Activated CD8-positive, alpha-beta T cell treated with anti-CD3 and anti-CD28 coated beads for 36 hours (primary cell): ENCODE results near the gene HPCAL4. TPM values are rescaled to one million over a fixed set of nuclear protein-coding genes. Genes with fewer than 3 reads are reported as not detected.

Experiments used
- ATAC-seq: fragments of 200-7000 bp; cut with Tn5 transposase; one replicate; pipeline ENCODE4 v1.10.0; 2021; ENCODE audit warnings: mild to moderate bottlenecking, moderate library complexity
- CTCF ChIA-PET: fragments of 350-600 bp; sonication (Branson Sonifier 250); formaldehyde crosslinking; loops from one replicate; lab custom pipeline; 2021; ENCODE audit warnings: antibody characterized with exemption; lab: Charles Lee
- POLR2A ChIA-PET: fragments of 350-600 bp; sonication (Branson Sonifier 250); formaldehyde crosslinking; loops from one replicate; lab custom pipeline; 2021; ENCODE audit warnings: antibody characterized with exemption; lab: Charles Lee
- DNase-seq: peaks from one replicate; pipeline ENCODE4 v3.0.0-alpha.2; 2020
- H3K27ac Mint-ChIP-seq: one replicate; pipeline ENCODE4 v1.8.0; 2021; ENCODE audit warnings: mild to moderate bottlenecking, mixed read lengths
- H3K27me3 Mint-ChIP-seq: one replicate; pipeline ENCODE4 v1.8.0; 2021; ENCODE audit warnings: mixed read lengths
- H3K36me3 Mint-ChIP-seq: one replicate; pipeline ENCODE4 v1.8.0; 2021; ENCODE audit warnings: low read depth, mixed read lengths
- H3K4me1 Mint-ChIP-seq: one replicate; pipeline ENCODE4 v1.8.0; 2021; ENCODE audit warnings: low read depth, mixed read lengths
- H3K4me3 Mint-ChIP-seq: one replicate; pipeline ENCODE4 v1.8.0; 2021; ENCODE audit warnings: mild to moderate bottlenecking, moderate library complexity, mixed read lengths
- H3K9me3 Mint-ChIP-seq: one replicate; pipeline ENCODE4 v1.8.0; 2021; ENCODE audit warnings: mixed read lengths
- CTCF ChIP-seq: fragments of 200-600 bp; IDR thresholded peaks from one replicate; pipeline ENCODE4 v1.8.0; 2022; ENCODE audit warnings: antibody characterized with exemption, mild to moderate bottlenecking
- intact Hi-C: fragments of 100-400 bp; cut with micrococcal nuclease; formaldehyde crosslinking; loops from one replicate; pipeline ENCODE4 v1.10.0; 2022
- total RNA-seq, 2 experiments: library from RNA; stranded (reverse); gene quantifications; one replicate each; pipeline ENCODE4 v1.2.3, GENCODE V29; 2021

Gene HPCAL4
- total RNA-seq, 2 experiments from 2014 or later: 2.8 to 3.0 TPM

DNA sequence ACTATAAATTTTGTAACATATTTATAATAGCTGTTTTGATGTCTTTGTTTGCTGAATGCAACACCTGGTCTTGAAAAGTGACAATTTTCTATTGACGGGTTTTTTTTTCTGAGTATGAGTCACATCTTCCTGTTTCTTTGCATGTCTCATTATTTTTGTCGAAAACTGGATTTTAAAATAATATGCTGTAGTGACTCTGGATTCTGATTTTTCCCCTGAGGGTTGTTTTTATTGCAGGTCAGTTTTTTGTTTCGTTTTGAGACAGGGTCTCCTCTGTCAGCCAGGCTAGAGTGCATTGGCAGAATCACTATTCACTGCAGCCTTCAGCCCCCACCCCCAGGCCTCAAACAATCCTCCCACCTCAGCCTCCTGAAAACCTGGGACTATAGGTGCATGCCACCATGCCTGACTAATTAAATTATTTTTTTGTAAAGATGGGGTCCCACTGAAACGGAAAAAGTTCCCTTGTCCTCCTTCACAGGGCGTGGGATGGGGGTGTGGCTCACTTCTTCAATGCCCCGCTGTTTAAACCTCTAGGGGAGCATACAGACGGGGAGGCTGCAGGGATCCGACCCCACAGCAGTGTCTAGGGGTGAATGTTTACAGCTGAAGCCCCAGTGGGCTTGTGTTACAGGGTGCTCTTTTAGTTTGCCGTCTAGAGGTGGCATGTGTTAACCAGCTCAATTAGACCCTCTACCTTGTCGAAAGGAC lies 36.1 kb upstream of the HPCAL4 start:
- no peak for DNase-seq
- intact Hi-C loops: no loop called here
- ATAC-seq: peak; percentile 20
- Mint-ChIP-seq H3K9me3 (no peaks in the 10 kb centered on the region), H3K4me1 (peaks cover 9% of the 10 kb centered on the region), H3K27ac (no peak overlapping the region), H3K27me3 (peaks cover 54% of the 10 kb centered on the region), H3K4me3 (no peak overlapping the region), H3K36me3 (no peaks in the 10 kb centered on the region)
- ChIA-PET POLR2A (no interaction called here), CTCF (interaction anchor here (1.0 to 1.5 kb wide), 3 partner anchors 13 to 121 kb away, joined by 3 to 6 read pairs (median 3); no protein-coding TSS in a partner anchor)
- TF ChIP-seq CTCF: no peak

DNA sequence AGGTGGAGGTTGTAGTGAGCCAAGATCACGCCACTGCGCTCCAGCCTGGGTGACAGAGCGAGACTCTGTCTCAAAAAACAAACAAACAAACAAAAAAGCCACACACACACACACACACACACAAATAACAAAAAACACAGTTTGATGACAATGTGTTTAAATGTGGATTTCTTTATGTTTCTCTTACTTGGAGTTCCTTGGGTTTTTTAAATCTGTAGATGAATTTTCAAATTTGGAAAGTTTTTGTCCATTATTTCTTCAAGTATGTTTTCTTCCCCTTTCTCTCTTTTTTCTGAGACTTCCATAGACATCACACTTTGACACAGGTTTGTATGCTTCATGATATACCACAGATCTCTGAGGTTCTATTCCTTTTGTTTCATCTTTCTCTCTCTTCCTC lies 35.4 kb upstream of the HPCAL4 start:
- Mint-ChIP-seq H3K36me3 (no peaks in the 10 kb centered on the region), H3K9me3 (no peaks in the 10 kb centered on the region), H3K4me3 (no peak overlapping the region), H3K27ac (no peak overlapping the region), H3K4me1 (peaks cover 9% of the 10 kb centered on the region), H3K27me3 (peaks cover 58% of the 10 kb centered on the region)
- no peak for TF ChIP-seq CTCF
- DNase-seq (no peak), ATAC-seq (no peak)
- POLR2A ChIA-PET: no interaction called here
- intact Hi-C loops: no loop called here
- CTCF ChIA-PET: interaction anchor here (1.0 to 3.0 kb wide), 4 partner anchors 13 to 120 kb away, joined by 3 to 14 read pairs (median 8); no protein-coding TSS in a partner anchor

DNA sequence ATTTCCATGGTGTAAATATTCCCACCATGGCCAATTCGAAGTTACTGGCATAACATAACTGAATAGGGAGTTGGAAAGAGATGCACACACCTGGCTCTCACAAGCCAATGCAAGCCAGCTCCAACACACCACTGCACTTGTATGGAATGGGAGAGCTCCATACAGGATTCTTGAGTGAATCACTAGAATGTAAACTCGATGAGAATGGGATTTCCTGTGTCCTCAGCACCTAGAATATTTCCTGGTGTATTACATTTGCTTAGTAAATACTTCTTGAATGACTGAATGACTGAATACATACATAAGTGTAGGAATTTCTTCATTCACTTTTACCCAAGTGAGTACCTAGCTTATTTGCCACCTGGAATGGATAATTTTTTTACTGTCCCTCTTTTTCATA lies 31.3 kb upstream of the HPCAL4 start:
- no peak overlapping the region for H3K27ac Mint-ChIP-seq
- H3K9me3 Mint-ChIP-seq: no peaks in the 10 kb centered on the region
- peaks cover 4% of the 10 kb centered on the region for H3K4me1 Mint-ChIP-seq
- peaks cover 40% of the 10 kb centered on the region for H3K27me3 Mint-ChIP-seq
- intact Hi-C loops: loop anchor here (5.0 kb wide), 2 partner anchors 55 to 115 kb away; no protein-coding TSS in a partner anchor
- ChIA-PET CTCF (interaction anchor here (0.8 to 1.3 kb wide), 3 partner anchors 78 to 116 kb away, joined by 3 to 4 read pairs (median 4); no protein-coding TSS in a partner anchor), POLR2A (no interaction called here)
- no peak overlapping the region for H3K4me3 Mint-ChIP-seq
- no peaks in the 10 kb centered on the region for H3K36me3 Mint-ChIP-seq
- ATAC-seq (no peak), DNase-seq (no peak)
- TF ChIP-seq CTCF: no peak

GRCh38 chr1:39721664-39722063 lies 30.4 kb upstream of the HPCAL4 start:
- intact Hi-C loops: loop anchor here (5.0 kb wide), 2 partner anchors 54 to 114 kb away; no protein-coding TSS in a partner anchor
- no peaks in the 10 kb centered on the region for H3K36me3 Mint-ChIP-seq

More at GRCh38 chr1:39721664-39722063, 30.4 kb upstream of the HPCAL4 start:
- H3K27me3 Mint-ChIP-seq: peaks cover 41% of the 10 kb centered on the region
- no peak overlapping the region for H3K4me3 Mint-ChIP-seq
- ATAC-seq (no peak), DNase-seq (no peak)
- no peak for TF ChIP-seq CTCF
- CTCF ChIA-PET: interaction anchor here (1.0 to 4.3 kb wide), 4 partner anchors 63 to 115 kb away, joined by 3 to 58 read pairs (median 22); no protein-coding TSS in a partner anchor
- POLR2A ChIA-PET: no interaction called here
- no peaks in the 10 kb centered on the region for H3K9me3 Mint-ChIP-seq
- no peak overlapping the region for H3K27ac Mint-ChIP-seq
- H3K4me1 Mint-ChIP-seq: no peaks in the 10 kb centered on the region
